HG03039 (cell line): ENCODE results near the gene RPS6KB2.

Experiments
- ATAC-seq: cut with Tn5 transposase; IDR thresholded peaks from one replicate; pipeline ENCODE4 v1.9.1; 2021; ENCODE audit warnings: mild to moderate bottlenecking, moderate library complexity; ENCODE audit not compliant: unreplicated experiment

Gene RPS6KB2

DNA sequence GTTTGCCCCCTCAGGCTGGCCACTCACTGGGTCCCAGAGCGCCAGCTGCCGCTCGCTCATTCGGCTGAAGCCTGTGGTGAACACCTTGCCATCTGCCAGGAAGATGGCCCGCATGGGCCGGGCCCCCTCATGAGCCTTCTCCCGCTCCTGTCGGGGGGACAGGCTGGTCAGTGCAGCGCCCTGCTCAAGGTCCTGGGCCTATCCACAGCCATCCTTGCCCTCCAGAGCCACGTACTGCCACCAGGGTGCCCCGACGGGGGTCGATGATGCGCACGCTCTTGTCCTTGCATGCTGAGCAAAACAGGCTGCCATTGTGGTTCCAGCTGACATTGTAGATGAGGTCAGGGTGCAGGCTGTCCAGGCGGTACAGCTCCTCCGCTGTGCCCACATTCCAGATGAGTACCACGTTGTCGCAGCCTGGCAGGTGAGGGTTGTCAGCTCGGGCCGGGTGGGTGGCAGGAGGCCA lies 12.8 kb downstream of the RPS6KB2 start:
- ATAC-seq = no peak

DNA sequence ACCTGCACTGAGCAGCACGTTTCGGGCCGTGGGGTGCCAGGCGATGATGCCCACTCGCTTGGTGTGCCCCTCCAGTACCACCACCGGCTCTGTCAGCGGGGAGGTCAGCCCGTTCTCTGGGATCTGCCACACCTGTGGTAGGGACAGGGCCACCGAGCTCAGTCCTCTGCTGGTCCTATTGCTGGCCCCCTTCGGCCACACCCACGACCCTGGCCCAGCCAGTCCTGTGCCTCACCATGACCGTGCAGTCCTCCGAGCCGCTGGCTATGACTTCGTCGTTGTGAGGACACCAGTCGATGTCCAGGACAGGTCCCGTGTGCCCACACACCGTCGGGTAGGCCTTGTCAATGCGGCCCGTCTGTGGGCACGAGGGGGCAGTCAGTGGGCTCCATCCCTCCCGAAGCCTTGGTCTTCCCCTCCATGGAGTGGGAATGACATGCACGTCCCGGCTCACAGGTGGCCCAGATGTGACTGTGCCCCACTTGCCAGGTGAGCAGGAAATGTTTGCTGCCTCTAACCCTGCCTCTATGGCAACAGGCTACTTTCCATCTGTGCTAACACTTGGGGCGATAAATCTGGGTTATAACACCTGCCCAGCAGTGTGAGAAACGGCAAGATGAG lies 13.5 kb downstream of the RPS6KB2 start:
- no peak for ATAC-seq

DNA sequence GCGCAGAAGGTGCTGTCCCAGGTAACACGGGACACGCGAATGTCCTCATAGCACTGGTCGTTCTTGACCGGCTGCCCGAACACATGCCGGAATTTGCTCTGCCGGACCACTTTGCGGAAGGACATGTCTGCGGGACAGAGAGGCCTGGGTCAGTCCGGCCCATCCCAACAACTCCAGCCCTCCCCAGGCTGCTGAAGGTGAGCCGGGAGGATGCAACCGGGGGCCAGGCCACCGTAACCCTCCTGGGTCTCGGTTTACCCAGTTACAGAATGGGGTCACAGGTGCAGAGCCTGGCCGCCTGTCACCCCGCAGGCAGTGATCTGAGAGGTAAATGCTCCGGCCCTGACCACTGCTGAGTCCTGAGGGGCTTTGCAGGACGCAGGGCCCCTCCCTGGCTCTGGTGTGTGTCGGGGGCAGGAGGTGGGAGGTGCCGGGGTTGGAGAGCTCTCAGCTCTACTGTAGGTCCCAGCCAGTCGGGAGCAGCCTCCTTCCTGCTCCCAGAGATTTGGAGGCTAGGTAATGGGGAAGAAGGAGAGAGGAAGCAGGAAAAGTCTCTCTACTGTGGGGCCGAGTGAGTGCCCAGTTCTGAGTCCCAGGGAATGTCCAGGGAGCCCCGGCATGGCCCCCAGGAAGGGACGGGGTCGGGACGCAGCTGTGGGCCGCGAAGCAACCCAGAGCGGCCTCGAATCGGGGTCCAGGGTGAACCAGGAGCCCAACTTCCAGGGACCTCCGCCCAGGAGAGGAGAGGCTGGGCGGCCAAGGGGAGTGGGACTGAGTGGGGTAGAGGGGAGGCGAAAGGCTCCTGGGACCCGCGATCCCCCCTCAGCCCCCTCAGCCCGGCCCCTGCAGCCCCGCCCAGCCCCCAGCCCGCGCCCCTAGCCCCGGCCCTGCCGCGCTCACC lies 14.5 kb downstream of the RPS6KB2 start:
- no peak for ATAC-seq

DNA sequence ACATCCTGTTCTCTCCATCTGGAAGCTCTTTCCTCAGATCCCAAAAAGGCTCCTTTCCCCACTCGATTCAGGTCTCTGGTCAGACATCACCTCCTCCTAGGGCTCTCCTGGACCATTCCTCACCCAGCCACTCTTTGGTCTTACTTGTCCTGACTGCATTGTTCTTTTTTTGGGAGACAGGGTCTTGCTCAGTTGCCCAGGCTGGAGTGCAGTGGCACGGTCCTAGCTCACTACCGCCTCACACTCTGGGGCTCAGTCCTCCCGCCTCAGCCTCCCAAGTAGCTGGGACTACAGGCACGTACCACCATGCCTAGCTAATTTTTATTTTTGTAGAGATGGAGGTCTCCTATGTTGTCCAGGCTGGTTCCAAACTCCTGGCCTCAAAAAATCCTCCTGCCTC lies 17.2 kb downstream of the RPS6KB2 start:
- no peak for ATAC-seq

DNA sequence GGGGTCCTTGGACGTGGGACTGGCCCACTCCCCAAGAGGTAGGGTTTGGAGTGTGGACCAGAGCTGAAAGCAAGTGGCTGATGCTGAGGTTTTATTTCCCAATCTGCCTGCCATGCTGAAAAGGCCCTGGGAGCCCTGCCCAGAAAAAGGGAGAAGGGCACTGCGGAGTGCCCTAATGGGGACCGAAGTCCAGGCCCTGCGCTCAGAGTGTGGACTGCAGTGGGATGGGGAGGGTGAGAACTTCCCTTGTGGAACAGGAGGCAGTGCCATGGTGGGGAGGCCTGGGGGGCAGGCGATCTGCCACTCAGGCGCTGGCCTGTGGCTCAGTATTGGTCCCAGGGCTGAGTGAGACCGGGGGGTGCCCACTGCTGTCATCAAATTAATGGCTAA lies 19.9 kb downstream of the RPS6KB2 start:
- no peak for ATAC-seq

DNA sequence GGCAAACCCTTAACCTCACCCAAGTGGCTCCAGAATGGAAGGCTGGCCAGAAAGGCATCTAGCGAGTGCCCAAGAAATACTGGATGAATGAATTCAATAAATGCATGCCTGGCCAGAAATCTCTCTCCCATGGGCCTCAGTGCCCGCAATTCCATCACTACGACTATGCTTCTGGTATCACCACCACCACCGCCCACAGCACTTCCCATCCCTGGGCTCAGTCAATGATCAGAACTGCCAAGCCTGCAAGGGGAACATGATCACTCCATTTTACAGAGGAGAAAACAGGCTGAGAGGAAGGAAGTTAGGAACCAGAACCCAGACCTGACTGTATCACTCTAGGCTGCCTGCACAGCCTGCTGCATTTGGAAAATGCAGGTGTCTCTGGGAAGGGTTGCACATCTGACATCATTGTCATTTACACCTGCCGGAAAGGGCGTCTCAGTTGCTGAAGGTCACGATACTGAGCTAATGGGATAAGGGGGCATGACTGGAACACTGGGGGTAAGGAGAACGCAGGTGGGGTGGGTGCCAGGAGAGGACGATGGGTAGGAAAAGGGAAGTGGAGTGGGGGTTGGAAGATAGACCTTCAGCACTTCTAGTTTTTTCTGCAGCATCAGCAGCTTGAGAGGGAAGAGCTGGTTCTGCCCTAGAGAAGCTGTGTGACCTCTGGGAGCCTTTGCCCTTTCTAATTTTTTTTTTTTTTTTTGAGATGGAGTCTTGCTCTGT lies 21.0 kb downstream of the RPS6KB2 start:
- ATAC-seq = no peak

DNA sequence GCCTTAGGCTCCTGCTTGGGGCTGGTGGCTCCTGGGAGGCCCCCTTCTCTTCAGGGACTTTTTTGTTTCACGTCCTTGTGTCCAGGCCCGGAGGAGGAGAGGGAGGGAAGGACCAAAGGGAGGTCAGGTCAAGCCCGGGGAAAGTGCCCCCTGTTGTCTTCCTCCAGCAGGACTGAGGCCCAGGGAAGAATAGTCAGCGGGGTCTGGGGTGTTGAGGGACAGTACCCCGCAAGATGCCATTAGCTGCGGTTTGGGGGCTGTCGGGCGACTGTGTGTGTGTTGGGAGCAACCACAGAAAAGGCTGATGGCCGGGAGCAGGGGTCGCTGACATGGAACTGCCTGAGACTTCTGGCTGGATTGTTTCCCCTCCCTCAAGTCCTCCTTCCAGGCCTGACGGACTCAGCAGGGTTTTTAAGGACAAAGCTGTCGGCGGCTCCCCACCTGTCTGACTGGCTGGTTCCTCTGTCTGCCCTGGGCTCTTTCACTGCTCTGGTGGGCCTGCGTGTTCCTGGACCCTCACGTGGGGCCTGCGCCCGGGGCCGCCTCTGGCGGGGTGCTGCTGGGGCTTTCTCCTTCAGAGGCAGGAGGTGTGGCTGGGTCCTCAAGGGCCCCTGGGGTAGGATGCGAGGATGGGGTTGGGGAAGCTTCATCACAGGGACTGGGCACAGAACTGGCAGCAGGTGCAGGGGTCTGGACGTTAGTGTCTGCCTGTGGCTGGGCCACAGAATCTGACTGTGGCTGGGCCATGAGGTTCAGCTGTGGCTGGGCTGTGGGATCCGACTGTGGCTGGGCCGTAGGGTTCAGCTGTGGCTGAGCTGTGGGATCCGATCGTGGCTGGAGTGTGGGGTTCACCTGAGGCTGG lies 22.7 kb downstream of the RPS6KB2 start:
- ATAC-seq = no peak

DNA sequence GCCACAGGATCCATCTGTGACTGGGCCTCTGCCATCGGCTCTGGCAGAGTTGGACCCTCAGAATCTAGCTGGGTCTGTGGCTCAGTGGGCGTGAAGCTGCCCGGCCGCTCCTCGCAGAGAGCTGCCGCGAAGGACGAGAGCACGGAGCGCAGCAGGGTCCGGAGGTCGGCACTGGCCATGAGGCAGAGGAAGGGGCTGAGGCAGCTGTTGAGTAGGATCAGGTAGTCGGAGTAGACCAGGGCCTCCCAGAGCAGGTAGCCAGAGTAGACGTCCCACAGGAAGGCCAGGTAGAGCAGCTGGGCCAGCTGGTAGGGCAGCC lies 23.3 kb downstream of the RPS6KB2 start:
- no peak for ATAC-seq

DNA sequence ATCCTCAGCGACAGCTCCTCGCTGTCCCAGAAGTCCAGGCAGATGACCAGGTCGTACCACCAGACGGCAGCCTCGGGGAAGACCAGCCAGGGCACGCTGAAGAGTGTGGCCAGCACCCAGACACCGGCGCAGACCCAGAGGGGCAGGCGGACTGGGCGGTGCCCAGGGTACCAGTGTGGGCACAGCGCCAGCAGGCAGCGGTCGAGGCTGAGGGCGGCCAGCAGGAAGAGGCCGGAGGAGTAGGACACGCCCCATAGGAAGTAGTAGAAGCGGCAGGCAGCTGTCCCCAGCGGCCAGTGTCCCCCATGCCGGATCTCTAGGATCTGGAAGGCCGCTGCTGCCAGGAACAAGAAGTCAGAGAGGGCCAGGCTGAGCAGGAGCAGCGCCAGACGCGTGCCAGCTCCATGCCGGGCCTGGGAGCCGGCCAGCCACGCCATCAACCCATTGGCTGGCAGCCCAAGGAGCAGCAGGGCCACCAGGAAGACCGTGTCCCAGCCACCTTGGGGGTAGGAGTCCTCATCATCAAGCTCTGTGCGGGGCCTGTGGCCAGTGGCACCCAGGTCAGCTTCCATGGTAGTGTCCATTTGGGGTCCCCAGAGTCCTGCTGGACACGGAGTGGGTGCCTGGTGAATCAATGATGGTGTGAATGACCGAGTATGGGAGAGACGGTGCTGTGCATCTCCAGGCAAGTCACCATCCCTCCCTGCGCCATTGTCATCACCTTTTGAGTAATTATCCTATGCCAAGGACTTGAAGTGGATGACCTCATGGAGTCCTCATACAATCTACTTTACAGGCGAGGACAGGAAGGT lies 24.1 kb downstream of the RPS6KB2 start, which contains the start of gene GPR152:
Gene GPR152, minus strand, starts transcription at position 589 of the 812 bp plus-strand sequence. Its CDS starts 5 bp downstream, at position 584.
- no peak for ATAC-seq

DNA sequence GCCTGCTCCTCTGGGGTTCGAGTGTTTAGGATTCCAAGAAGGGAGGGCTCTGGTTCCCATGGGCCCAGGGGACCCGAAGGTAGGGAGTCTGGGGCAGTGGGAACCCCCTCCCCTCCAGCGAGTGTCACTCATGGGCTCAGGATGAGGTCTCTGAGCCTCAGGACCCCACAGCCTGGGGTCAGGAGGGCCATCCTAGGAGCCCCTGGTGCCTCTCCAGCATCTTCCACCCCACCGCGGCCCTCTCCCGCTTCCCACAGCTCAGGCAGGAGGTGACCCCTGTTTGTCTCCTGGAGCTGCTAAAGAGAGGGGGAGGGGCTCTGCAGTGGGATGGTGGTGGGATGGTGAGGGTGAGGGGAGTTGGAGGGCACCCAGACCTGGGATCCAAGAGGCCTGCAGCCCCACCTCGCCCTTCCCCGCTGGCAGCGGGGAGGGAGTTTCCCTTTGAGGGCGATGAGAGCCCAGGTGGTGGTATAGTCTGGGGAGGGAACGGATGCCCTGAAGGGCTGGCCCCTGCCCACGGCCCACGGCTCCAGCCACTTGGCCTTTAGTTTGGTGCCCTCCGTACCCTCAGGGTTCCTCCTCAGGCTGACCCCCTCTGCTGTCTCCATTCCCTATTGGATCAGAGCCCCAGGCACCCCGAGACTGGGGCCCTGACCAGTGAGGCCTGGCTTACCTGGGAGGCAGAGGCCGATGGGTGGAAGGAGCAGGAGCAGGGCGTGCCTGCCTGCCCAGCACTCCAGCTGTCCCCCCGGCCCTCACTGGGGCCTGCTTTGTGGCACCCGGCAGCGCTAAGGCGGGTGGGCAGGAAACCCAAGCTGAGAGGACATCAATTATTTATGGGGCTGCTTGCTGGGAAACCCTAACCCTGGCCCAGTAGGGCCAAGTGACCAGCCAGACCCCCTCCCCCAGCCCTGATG lies 25.8 kb downstream of the RPS6KB2 start:
- ATAC-seq = no peak

DNA sequence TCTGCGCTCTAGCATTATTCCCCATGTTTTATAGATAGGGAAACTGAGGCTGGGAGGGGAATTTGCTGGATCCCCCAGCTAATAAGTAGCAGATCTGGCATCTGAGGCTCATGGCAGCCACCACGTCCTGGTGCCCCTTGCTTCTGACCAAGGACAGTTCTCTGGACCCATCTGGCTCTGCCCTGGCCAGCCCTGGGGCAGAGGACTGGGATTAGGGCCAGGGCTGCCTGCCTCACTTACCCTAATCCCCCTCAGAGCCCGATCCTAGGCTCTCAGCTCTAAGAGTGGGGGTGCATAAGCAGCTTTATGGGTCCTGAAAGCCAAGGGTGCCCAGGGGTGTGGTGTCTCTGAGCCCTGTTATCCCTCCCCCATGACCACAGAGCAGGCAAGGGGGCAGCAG lies 26.8 kb downstream of the RPS6KB2 start, which contains the start of gene CABP4:
Gene CABP4, plus strand, starts transcription at position 301 of the 400 bp plus-strand sequence. Its CDS starts 70 bp downstream, at position 371.
- no peak for ATAC-seq

DNA sequence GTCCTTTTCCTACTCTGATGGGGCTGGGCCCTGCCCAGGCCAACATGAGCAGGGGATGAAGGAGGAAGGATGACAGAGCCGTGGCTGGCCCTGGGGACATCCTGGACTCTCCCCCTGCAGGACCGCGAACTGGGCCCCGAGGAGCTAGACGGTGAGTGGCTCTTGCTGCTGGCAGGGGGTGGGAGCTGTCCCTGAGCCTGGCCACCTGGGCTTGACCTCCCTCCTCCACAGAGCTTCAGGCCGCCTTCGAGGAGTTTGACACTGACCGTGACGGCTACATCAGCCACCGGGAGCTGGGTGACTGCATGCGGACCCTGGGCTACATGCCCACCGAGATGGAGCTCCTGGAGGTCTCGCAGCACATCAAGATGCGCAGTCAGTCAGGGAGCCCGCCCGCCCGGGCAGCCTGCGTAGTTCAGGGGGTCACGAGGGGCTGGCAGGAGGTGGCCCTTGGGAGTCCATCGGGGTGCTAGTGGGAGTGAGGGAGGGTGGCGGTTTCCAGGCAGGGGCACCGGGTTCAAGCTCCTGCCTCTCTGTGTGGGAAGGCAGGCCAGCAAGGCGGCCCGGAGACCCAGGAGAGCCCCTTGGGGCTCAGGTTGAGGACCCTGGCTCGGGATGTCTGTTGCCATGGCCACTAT lies 27.9 kb downstream of the RPS6KB2 start:
- no peak for ATAC-seq

DNA sequence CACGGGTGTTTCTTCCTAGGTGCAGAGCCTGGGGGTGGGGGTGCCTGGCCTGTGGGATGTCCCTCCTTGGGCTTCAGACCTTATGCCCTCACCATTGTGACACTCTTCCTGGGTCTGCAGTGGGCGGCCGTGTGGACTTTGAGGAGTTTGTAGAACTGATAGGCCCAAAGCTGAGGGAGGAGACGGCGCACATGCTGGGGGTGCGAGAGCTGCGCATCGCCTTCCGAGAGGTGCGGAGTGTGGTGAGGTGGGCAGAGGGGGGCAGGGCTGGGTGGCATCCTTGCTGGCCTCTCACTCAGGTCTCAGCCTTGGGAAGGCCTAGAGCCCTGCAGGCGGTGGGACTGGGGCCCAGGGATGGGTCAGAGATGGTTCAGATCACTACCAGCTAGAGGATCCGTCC lies 29.2 kb downstream of the RPS6KB2 start:
- ATAC-seq = no peak

DNA sequence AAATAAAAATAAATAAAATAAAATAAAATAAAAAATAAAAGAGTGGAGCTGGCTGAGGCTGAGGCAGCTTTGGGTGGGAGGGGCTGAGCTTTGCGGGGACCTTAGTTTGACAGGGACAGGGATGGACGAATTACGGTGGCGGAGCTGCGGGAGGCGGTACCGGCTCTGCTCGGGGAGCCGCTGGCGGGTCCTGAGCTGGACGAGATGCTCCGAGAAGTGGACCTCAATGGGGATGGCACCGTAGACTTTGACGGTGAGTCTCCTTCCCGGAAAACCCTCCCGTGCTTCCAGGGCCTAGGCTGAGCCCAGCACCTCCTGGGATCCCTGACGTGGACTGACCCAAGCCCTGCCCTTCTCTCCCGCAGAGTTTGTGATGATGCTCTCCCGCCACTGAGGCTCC lies 30.0 kb downstream of the RPS6KB2 start:
- no peak for ATAC-seq

DNA sequence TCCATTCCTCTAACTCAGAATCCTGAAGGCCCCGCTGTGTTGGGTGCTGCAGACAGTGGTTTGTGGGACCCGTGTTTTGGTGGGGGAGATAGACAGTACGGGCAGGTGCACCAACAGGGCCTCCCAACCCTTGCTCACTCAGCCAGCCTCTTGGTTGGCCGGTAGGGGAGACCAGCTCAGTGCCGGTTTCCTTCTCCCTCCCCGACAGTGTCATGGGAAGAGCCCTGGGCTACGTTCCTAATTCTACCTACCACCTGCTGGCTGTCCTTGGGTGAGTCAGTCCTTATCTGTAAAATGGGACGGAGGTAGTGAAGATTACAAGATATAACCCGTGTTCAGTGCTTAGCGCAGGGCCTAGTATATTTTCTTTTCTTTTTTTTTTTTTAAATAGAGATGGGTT lies 34.9 kb downstream of the RPS6KB2 start:
- ATAC-seq = no peak

DNA sequence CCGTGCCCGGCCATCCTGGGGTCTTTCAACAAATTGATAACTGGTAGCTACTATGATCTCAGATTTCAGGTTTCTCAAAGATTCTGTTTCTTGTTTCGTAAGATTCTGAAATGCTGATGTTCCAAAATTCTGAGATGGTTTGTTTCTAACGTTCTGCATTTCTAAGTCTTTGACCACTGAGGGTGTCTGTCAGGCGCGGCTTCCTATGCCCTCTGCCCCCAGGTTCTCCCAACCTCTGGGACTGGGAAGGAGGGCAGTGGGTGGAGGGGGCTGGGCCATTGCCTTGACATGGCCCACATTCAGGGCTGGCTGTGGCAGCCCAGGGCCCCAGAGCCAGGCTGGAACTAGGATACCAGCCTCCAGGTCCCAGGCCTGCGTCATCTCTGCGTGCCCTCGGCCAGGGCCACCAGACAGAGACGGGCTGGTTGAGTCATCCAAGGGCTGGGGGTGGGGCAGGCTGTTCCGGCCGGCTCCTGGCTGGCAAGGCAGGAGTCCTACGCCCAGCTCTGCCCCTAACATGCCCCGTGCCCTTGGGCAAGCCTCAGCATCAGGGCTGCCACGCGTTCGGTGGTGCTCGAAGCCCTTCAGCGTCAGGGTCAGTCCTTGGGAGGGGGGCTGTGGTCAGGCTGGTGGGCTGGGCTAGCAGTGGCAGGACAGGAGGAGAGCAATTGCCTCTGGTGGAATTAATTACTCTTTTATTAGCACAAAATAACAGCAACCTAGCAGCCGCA lies 35.6 kb downstream of the RPS6KB2 start:
- no peak for ATAC-seq

DNA sequence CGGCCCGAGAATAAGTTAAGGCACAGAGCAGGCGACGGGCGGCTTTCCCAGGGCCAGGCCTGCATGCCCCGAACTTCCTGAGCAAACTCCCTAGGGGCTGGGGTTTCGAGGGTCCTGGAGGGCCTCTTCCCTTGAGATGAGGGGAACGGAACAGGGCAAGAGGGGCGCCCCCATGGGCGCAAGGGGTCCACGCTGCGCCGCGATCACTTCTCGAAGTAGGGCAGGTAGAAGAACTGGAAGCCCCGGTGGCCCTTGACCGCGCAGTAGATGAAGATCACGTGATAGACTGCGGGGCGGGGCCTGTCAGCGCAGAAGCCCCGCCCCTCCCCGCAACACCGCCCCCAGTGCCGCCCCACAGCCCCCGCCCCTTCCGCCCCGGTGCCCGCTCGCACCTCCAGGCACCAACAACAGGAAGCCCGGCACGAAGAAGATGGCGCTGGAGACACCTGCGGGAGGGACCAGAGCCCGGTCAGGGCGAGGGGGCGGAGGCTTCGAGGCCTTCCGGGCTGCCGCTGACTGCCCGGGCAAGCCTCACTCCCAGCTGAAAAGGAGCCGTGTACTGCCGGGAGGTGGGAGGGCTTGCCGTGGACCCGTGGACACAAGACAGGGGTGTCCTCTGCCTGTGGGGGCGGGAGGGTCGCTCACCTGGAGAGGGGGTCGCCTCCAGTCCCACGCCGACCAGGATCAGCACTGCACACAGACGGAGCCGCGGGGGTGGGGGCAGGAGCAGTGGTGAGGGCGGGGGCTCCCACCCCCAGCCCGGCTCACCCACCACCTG lies 36.3 kb downstream of the RPS6KB2 start:
- peak; percentile 41 for ATAC-seq
